Naive thymus-derived CD4-positive, alpha-beta T cell (primary cell): ENCODE data around the gene EIF4E1B. TPM values are rescaled to one million over a fixed set of nuclear protein-coding genes. Genes with fewer than 3 reads are reported as not detected.
"Not testable (repeated sequence)": the region's sequence is repeated elsewhere in the genome, so short reads cannot be mapped to it uniquely, and the experiment has no call there.

Experiments used
- ATAC-seq: fragments of 150-1000 bp; cut with Tn5 transposase; 2 replicates; pipeline ENCODE4 v1.10.0; 2021; ENCODE audit warnings: mild to moderate bottlenecking, moderate library complexity
- CTCF ChIA-PET: fragments of 350-600 bp; sonication (Branson Sonifier 250); formaldehyde crosslinking; loops from one replicate; lab custom pipeline; 2021; ENCODE audit warnings: antibody characterized with exemption; lab: Charles Lee
- POLR2A ChIA-PET: fragments of 350-600 bp; sonication (Branson Sonifier 250); formaldehyde crosslinking; loops from one replicate; lab custom pipeline; 2021; ENCODE audit warnings: antibody characterized with exemption, inconsistent platforms; lab: Charles Lee
- DNase-seq, 9 donors: peaks; one replicate each; pipeline versions ENCODE4 v3.0.0 to v3.0.0-alpha.2; 2020 to 2022; ENCODE audit warnings: mixed read lengths in 1 of 9
- H3K27ac ChIP-seq: one replicate; pipeline ENCODE4 v1.7.0; 2013; ENCODE audit warnings: mild to moderate bottlenecking, low read depth, low read length, moderate library complexity
- H3K27me3 ChIP-seq, 2 donors: one replicate each; pipeline ENCODE4 v1.7.0; 2013; ENCODE audit warnings: low read length in 2 of 2, mild to moderate bottlenecking in 2 of 2, moderate library complexity in 2 of 2; ENCODE audit not compliant: control insufficient read depth in 2 of 2, insufficient read depth in 2 of 2
- H3K36me3 ChIP-seq, 3 experiments: 1 replicate in 2 of 3; 2 replicates in 1 of 3; pipeline ENCODE4 v1.7.0; 2013; ENCODE audit warnings: low read length in 3 of 3, mild to moderate bottlenecking in 3 of 3, moderate library complexity in 1 of 3; ENCODE audit not compliant: insufficient read depth in 3 of 3, control insufficient read depth in 2 of 3
- H3K4me1 ChIP-seq, 2 donors: one replicate each; pipeline ENCODE4 v1.7.0; 2013; ENCODE audit warnings: low read length in 2 of 2, mild to moderate bottlenecking in 2 of 2, moderate library complexity in 1 of 2; ENCODE audit not compliant: control insufficient read depth in 2 of 2, insufficient read depth in 2 of 2
- H3K4me3 ChIP-seq: 2 replicates; pipeline ENCODE4 v1.7.0; 2013; ENCODE audit warnings: mild to moderate bottlenecking, low read length
- H3K9me3 ChIP-seq, 3 experiments: 1 replicate in 2 of 3; 2 replicates in 1 of 3; pipeline ENCODE4 v1.7.0; 2013; ENCODE audit warnings: low read length in 3 of 3; ENCODE audit not compliant: control insufficient read depth in 2 of 3
- H3K27ac Mint-ChIP-seq, 9 donors: one replicate each; pipeline ENCODE4 v1.8.0; 2020 to 2022; ENCODE audit warnings: mixed read lengths in 9 of 9, mild to moderate bottlenecking in 8 of 9, moderate library complexity in 5 of 9, inconsistent platforms in 2 of 9
- H3K27me3 Mint-ChIP-seq, 5 donors: one replicate each; pipeline ENCODE4 v1.8.0; 2021 to 2022; ENCODE audit warnings: mixed read lengths in 5 of 5, mild to moderate bottlenecking in 1 of 5
- H3K36me3 Mint-ChIP-seq, 5 donors: one replicate each; pipeline ENCODE4 v1.8.0; 2020 to 2022; ENCODE audit warnings: mixed read lengths in 5 of 5, mild to moderate bottlenecking in 3 of 5, inconsistent platforms in 1 of 5
- H3K4me1 Mint-ChIP-seq, 7 donors: one replicate each; pipeline ENCODE4 v1.8.0; 2020 to 2022; ENCODE audit warnings: mixed read lengths in 7 of 7, mild to moderate bottlenecking in 3 of 7, inconsistent platforms in 1 of 7
- H3K4me3 Mint-ChIP-seq, 10 donors: one replicate each; pipeline ENCODE4 v1.8.0; 2020 to 2022; ENCODE audit warnings: mild to moderate bottlenecking in 10 of 10, mixed read lengths in 10 of 10, moderate library complexity in 6 of 10, inconsistent platforms in 2 of 10
- H3K9me3 Mint-ChIP-seq, 11 donors: one replicate each; pipeline ENCODE4 v1.8.0; 2020 to 2022; ENCODE audit warnings: mixed read lengths in 11 of 11, mild to moderate bottlenecking in 4 of 11, inconsistent platforms in 1 of 11, moderate library complexity in 1 of 11
- intact Hi-C, 2 donors: fragments of 100-400 bp; cut with micrococcal nuclease; formaldehyde crosslinking; loops; one replicate each; pipeline ENCODE4 v1.15.1; 2023
- polyA plus RNA-seq, 2 donors: library from polyadenylated mRNA; unstranded; fragments of 300-500 nt; fragmentation: Illumina TruSeq; gene quantifications; one replicate each; pipeline ENCODE4 v1.2.3, GENCODE V29; 2021
- total RNA-seq, 6 experiments: library from RNA in 5 of 6; stranded (reverse) in 5 of 6; gene quantifications; 1 replicate in 5 of 6; 2 replicates in 1 of 6; pipeline ENCODE4 v1.2.3 and lab custom pipeline; 2021 to 2026

EIF4E1B gene
- total and polyA plus RNA-seq, 7 experiments from 2014 or later = not detected

DNA sequence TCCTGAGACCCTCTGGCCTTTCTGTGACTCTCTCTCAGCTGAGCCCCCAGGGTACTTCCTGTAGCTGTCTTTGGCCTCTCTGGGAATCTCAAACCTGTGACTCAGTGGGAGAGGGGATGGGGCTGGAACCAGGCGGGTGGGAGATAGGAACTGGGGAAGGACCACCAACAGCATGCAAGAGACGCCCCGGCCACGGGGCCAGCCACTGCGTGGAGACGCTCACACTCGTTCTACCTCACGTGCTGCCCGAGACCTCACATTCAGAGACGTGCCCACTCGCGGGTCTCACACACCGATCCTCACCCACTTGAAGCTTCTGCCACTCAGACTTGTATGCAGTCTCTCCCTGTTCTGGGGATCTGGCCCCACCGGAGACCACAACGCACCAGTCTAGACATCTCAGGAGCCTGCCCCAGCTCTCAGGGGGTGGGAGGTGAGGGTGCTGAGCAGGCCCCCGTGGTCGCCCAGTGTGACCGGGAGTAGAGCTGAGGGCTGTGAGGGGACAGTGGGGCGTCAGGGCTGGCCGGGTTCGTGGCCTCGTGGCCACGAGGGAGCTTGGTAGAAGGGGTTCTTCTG lies 34.3 kb upstream of the EIF4E1B start:
- H3K4me3 Mint-ChIP-seq = peak overlapping the region; percentile 69 to 83 (median 79)
- ChIA-PET POLR2A (interaction anchor here (1.1 kb wide), 1 partner anchor 52 kb away, joined by 3 read pairs; no protein-coding TSS in a partner anchor), CTCF (interaction anchor here (0.7 to 2.8 kb wide), 10 partner anchors 9 to 866 kb away, joined by 3 to 20 read pairs (median 3); partner anchors contain the start of genes CLTB, FAF2 and TSPAN17)
- intact Hi-C loops = loop anchor here (2.0 to 5.0 kb wide), 4 partner anchors 51 to 359 kb away; partner anchors contain the start of genes RNF44 (in 2 of the 2), KIAA1191 (in 1 of the 2), SIMC1 (in 1 of the 2) and TSPAN17 (in 1 of the 2)
- H3K4me1 ChIP-seq = peaks cover 7% of the 10 kb centered on the region in 2 donors
- H3K27ac ChIP-seq = no peak overlapping the region
- no peaks in the 10 kb centered on the region for H3K9me3 Mint-ChIP-seq
- H3K36me3 Mint-ChIP-seq = no peaks in the 10 kb centered on the region
- ATAC-seq (no peak), DNase-seq (no peak)
- H3K4me3 ChIP-seq = peak overlapping the region; percentile 41
- peaks cover 0 to 4% (median 0%) of the 10 kb centered on the region in 5 donors for H3K27me3 Mint-ChIP-seq
- no peaks in the 10 kb centered on the region for H3K36me3 ChIP-seq
- H3K27ac Mint-ChIP-seq = peak overlapping the region in 7 of 9 donors; percentile 22 to 75 (median 50)
- no peaks in the 10 kb centered on the region for H3K9me3 ChIP-seq
- peaks cover 4 to 8% (median 6%) of the 10 kb centered on the region in 7 donors for H3K4me1 Mint-ChIP-seq
- H3K27me3 ChIP-seq = no peaks in the 10 kb centered on the region

DNA sequence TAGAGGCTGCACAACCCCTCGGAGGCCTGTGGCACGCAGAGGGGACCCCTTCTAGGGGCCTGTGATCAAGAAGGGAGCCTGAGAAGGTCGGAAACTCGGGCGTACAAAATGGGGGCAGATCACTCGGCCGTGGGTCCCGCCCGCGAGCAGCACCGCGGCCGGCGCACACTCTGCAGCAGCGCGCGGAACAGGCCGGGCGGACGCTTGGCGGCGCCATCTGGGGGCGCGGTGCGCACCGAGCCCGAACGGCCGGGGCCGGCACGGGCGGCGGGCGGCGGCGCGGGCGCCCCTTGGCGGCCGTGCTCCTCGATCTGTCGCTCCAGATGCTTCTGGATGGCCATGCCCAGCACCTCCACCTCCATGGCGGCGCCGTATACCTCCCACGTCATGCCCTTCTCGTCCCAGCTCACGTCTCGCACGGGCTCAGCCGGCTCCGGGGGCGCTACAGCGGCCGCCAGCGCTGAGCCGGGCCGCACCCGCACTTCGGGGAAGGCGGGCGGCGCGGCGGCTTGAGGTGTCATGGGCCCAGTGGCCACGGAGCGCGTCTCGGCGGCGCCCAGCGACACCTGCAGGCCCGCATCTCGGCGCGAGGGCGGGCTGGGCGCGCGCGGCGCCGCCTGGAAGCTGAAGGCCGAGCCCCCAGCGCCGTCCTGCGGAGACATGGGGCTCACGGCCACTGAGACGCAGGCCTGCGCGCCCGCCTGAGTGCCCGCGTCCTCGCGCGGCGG lies 33.6 kb upstream of the EIF4E1B start:
- peak overlapping the region; percentile 41 for H3K4me3 ChIP-seq
- Mint-ChIP-seq H3K27me3 (peaks cover 0 to 4% (median 0%) of the 10 kb centered on the region in 5 donors), H3K36me3 (no peaks in the 10 kb centered on the region), H3K4me3 (peak overlapping the region; percentile 69 to 83 (median 79)), H3K9me3 (no peaks in the 10 kb centered on the region), H3K27ac (peak overlapping the region in 7 of 9 donors; percentile 36 to 75 (median 50)), H3K4me1 (peaks cover 4 to 8% (median 6%) of the 10 kb centered on the region in 7 donors)
- peak overlapping the region; percentile 21 for H3K27ac ChIP-seq
- intact Hi-C loops = loop anchor here (1.0 to 5.0 kb wide), 9 partner anchors 12 to 360 kb away; partner anchors contain the start of genes CLTB (in 2 of the 2), RNF44 (in 2 of the 2), KIAA1191 (in 1 of the 2) and SIMC1 (in 1 of the 2)
- no peaks in the 10 kb centered on the region for H3K36me3 ChIP-seq
- peak; percentile 53 to 72 (median 67) for DNase-seq
- ChIA-PET POLR2A (interaction anchor here (1.1 kb wide), 1 partner anchor 53 kb away, joined by 3 read pairs; no protein-coding TSS in a partner anchor), CTCF (interaction anchor here (0.6 to 2.8 kb wide), 11 partner anchors 18 to 867 kb away, joined by 3 to 20 read pairs (median 3); partner anchors contain the start of genes CLTB, FAF2 and TSPAN17)
- H3K4me1 ChIP-seq = peaks cover 7% of the 10 kb centered on the region in 2 donors
- no peaks in the 10 kb centered on the region for H3K9me3 ChIP-seq
- peak; percentile 88 for ATAC-seq
- no peaks in the 10 kb centered on the region for H3K27me3 ChIP-seq

DNA sequence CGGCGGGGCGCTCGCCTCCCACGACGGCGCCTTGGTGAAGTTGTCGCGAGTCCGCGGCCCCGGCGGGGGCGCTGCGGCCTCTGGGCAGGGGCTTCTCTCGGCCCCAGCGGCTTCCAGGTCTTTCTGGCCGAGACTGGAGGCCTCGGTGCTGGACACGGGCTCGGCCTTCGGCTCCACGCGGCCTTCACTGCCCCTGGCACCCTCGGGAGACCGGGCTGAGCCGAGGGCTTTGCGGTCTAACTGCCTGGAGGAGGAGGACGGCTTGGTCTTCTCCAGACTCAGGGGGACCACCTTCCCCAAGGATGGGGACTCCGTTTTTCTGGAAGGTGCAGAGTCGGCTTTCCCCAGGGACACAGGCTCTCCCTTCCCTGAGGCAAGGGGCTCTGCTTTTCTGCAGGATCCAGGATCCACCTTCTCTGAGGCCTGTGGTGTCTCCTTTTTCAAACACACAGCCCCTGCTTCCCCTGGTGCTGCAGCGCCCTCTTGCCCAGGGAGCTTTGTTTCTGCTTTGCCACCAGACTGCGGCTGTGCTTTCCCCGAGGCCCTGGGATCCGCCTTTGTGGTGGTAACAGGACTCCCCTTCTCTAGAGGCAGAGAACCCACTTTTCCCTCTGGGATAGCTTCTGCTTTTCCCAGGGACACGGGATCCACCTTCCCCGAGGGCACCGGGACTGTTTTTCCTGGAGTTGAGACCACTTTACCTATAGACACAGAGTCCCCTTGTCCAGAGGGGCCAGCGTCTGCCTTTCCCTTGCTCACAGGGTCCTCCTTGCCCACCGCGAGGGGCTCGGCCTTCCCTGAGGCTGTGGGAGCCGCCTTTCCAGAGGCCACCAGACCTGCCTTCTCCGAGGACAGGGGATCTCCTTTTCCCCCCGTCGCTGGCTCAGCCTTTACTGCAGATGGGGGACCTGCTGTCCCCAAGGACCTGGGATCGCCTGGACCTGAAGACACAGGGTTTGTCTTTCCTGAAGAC lies 32.8 kb upstream of the EIF4E1B start:
- Mint-ChIP-seq H3K4me1 (peaks cover 4 to 8% (median 6%) of the 10 kb centered on the region in 7 donors), H3K27ac (no peak overlapping the region), H3K27me3 (peaks cover 0 to 8% (median 0%) of the 10 kb centered on the region in 5 donors), H3K4me3 (peak overlapping the region; percentile 11 to 80 (median 46)), H3K9me3 (no peaks in the 10 kb centered on the region), H3K36me3 (no peaks in the 10 kb centered on the region)
- Histone ChIP-seq H3K4me1 (peaks cover 7% of the 10 kb centered on the region in 2 donors), H3K9me3 (no peaks in the 10 kb centered on the region), H3K27ac (peak overlapping the region; percentile 21), H3K4me3 (peak overlapping the region; percentile 37), H3K27me3 (no peaks in the 10 kb centered on the region), H3K36me3 (no peaks in the 10 kb centered on the region)
- peak in 2 of 9 donors; percentile 17 to 20 for DNase-seq
- CTCF ChIA-PET = interaction anchor here (0.6 to 2.8 kb wide), 5 partner anchors 19 to 868 kb away, joined by 3 to 20 read pairs (median 4); partner anchors contain the start of gene CLTB
- no peak for ATAC-seq
- POLR2A ChIA-PET = interaction anchor here (1.1 kb wide), 1 partner anchor 53 kb away, joined by 3 read pairs; no protein-coding TSS in a partner anchor
- intact Hi-C loops = loop anchor here (1.0 to 5.0 kb wide), 9 partner anchors 12 to 360 kb away; partner anchors contain the start of genes CLTB (in 2 of the 2), RNF44 (in 2 of the 2), KIAA1191 (in 1 of the 2) and SIMC1 (in 1 of the 2)

DNA sequence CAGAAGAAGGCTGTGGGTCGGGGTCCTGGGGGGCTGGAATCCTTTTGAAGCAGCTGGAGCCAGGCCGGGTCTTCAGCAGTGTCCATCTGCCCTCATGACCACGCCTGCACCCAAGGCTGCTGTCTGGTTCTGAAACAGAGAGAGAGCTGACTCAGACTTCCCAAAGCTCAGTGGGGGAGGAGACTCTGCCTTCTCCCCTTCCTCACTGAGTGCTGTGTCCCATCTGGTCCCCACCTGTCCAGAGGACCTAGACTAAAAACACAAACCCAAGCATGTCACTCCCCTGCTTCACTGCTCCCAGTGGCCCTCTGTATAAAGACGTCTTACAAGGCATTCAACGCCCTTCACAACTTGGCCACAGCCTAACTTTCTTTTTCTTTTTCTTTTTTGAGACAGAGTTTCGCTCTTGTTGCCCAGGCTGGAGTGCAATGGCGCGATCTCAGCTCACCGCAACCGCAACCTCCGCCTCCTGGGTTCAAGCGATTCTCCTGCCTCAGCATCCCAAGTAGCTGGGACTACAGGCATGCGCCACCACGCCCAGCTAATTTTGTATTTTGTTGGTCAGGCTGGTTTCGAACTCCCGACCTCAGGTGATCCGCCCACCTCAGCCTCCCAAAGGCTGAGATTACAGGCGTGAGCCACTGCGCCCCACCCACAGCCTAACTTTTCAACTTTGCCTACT lies 30.6 kb upstream of the EIF4E1B start:
- peaks cover 0 to 11% (median 0%) of the 10 kb centered on the region in 5 donors for H3K27me3 Mint-ChIP-seq
- H3K4me3 ChIP-seq, H3K27ac Mint-ChIP-seq, DNase-seq, H3K9me3 Mint-ChIP-seq, H3K27ac ChIP-seq, H3K36me3 Mint-ChIP-seq, H3K9me3 ChIP-seq, H3K4me1 Mint-ChIP-seq, ATAC-seq, POLR2A ChIA-PET, H3K4me1 ChIP-seq, H3K36me3 ChIP-seq, H3K27me3 ChIP-seq: not testable (repeated sequence)
- CTCF ChIA-PET = interaction anchor here (0.6 kb wide), 1 partner anchor 12 kb away, joined by 3 read pairs; no protein-coding TSS in a partner anchor
- peak overlapping the region in 1 of 10 donors; percentile 41 for H3K4me3 Mint-ChIP-seq
- intact Hi-C loops = loop anchor here in 1 of 2 donors (5.0 kb wide), 1 partner anchor 363 kb away; the partner anchor contains the start of gene SIMC1

DNA sequence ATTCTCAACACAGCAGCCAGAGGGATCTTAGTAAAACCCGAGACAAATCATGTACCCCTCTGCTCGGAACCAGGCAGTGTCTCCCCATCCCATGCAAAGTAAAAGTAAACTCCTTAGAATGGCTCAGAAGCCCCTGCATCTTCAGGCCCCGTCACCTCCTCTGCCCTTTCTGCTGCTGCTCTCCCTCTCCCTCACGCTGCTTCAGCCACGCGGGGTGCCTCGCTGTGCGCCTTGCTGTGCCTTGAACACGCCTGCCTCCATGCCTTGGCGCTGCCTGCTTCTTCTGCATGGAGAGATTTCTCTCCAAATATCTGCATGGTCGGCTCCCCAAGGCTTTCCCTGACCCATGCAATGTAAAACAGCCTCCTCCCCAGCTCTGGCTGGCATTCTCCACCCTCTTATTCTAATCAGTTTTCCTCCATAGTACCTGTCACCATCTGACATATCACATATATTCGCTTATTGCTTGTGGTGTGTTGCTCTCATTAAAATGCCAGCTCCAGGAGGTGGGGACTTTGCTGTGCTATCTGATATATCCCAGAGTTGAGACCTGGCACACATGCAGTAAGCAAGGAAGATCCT lies 28.5 kb upstream of the EIF4E1B start:
- intact Hi-C loops = no loop called here
- H3K4me1 ChIP-seq = no peaks in the 10 kb centered on the region
- DNase-seq (no peak), ATAC-seq (no peak)
- no peaks in the 10 kb centered on the region for H3K27me3 ChIP-seq
- ChIA-PET CTCF (no interaction called here), POLR2A (no interaction called here)
- no peak overlapping the region for H3K4me3 ChIP-seq
- H3K27ac ChIP-seq = no peak overlapping the region
- Mint-ChIP-seq H3K27ac (no peak overlapping the region), H3K36me3 (no peaks in the 10 kb centered on the region), H3K27me3 (peaks cover 0 to 6% (median 0%) of the 10 kb centered on the region in 5 donors), H3K4me3 (no peak overlapping the region), H3K4me1 (peaks cover 0 to 5% (median 0%) of the 10 kb centered on the region in 7 donors), H3K9me3 (peaks cover 0 to 2% (median 0%) of the 10 kb centered on the region in 11 donors)
- no peaks in the 10 kb centered on the region for H3K36me3 ChIP-seq
- no peaks in the 10 kb centered on the region for H3K9me3 ChIP-seq
